ENCODE data around the gene KRTAP22-2. TPM values are rescaled to one million over a fixed set of nuclear protein-coding genes. Genes with fewer than 3 reads are reported as not detected.

Gene KRTAP22-2
- not detected in 2 replicates for total RNA-seq

DNA sequence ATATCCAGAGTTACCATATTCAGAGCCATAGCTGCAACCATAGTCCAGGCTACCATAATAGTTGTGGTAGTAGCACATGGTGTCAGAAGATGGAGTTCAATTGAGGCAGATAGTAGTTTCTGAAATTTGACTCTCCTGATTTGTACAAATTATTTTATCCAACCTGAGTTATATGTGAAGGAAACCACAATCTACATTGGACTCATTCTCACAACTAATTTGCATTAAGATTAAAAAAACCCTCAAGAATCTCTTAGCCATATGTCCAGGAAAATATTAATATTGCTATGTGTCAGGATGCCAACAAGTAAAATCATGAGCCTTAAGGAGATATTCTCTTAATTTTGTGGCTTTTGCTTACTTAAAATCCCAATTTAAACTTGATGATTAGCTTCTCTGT lies at the start of gene KRTAP22-2:
Gene KRTAP22-2 (minus strand): TSS at position 101 of the 400 bp plus-strand sequence.

DNA sequence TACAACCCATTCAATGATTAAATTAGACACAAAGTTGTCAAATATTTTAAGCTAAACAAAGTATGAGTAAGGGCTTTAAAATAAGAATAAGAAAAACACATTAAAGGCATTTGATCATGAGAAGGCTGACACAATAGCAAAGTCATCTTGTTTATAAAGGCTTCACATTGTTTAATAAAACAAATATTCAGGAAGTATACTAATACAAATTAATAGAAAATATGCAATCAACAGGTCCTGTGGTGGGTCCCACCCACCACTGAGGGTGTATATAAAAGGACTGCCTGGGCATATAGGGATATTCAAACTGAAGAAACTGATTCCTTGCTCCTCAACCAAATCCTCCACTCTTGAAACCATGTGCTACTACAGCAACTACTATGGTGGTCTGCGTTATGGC lies 44.7 kb upstream of the KRTAP22-2 start, which contains the start of gene KRTAP20-2:
Gene KRTAP20-2 (plus strand): TSS at position 301 of the 400 bp plus-strand sequence. CDS start 58 bp downstream, at position 359.

DNA sequence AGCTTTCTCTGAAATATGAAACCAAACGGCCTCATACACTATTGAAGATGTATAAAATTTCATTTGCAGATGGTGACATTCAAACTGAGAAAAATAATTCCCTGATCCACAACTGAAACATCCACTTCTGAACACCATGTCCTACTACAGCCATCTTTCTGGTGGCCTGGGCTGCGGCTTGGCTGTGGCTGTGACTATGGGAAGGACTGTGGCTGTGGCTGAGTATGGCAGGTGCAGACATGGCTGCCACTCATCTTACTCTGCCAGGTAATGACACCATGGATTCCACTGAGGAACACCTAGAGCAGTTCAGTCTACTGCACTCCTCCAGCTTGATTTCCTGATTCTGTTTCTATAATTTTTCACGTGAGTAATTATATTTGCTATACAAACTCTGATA lies 30.3 kb upstream of the KRTAP22-2 start, which contains the start of gene KRTAP20-4:
Gene KRTAP20-4 (plus strand): TSS at position 106 of the 400 bp plus-strand sequence.

DNA sequence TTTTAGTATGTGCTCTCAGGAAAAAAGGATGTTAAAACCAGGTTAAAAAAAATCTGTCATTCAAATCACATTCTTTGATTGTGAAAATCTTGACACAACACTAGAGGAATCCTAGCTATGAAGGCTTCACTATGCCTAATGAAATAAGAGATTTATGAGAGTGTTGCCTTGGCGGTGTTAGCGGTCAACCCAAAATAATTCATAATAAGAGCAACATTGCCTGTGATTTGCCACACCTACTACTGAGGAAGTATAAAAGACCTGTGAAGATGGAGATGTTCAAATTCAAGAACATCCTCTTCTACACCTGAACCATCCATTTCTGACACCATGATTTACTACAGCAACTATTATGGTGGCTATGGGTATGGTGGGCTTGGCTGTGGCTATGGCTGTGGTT lies 25.9 kb upstream of the KRTAP22-2 start, which contains the start of gene KRTAP20-1:
Gene KRTAP20-1 (plus strand): TSS at position 301 of the 400 bp plus-strand sequence. CDS start 30 bp downstream, at position 331.

DNA sequence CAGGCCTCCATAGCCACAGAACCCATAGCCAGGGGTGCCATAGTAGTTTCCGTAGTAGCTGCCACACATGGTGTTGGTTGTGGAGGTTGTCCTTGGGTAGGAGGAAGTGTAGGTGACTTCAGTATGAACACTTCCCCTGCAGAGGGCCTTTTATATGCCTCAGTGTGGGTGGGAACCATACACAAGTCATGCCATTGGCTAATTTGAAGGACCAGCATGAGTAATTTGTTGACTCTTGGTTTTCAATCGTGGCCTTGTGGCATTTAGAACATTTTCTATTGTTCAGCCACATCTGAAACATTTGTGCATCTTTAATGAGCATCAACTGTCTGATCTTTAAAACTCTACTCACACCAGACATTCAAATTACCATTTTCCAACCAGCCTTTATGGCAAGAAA lies 23.6 kb upstream of the KRTAP22-2 start, which contains the start of gene KRTAP6-1:
Gene KRTAP6-1 (minus strand): TSS at position 95 of the 400 bp plus-strand sequence. CDS start 26 bp downstream, at position 69.

DNA sequence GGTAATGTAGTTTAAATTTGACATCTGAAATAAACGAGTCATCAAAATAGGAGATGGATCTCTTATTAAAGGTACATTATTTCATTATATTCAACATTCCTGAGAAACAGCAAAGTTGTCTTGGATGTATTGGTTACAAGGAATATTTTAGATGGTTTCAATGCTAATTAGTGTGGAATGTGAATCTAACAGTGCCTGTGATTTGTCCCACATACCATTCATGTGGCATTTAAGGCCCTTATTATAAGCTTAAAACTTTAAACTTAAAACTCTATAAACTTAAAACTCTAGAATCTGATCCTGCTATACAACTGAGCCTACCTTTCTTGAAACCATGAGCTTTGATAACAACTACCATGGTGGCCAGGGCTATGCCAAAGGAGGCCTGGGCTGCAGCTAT lies 10.6 kb upstream of the KRTAP22-2 start, which contains the start of gene KRTAP22-1:
Gene KRTAP22-1 (plus strand): TSS at position 301 of the 400 bp plus-strand sequence.

DNA sequence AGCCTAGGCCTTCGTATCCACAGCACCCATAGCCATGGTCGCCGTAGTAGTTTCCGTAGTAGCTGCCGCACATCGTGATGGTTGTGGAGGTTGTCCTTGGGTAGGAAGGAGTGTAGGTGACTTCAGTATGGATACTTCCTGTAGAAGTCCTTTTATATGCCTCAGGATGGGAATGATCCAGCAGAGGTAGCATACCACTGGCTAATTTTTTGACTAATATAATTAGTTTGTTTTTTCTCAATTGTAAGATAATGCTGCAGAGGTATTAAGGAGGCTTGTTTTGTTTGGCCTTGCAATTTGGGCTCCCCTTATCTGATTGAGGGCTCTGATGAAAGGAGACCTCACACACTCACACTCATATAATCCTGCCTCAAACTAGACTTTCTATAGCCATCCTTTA lies 8.6 kb upstream of the KRTAP22-2 start, which contains the start of gene KRTAP6-2:
Gene KRTAP6-2 (minus strand): TSS at position 101 of the 400 bp plus-strand sequence. CDS start 28 bp downstream, at position 73.

DNA sequence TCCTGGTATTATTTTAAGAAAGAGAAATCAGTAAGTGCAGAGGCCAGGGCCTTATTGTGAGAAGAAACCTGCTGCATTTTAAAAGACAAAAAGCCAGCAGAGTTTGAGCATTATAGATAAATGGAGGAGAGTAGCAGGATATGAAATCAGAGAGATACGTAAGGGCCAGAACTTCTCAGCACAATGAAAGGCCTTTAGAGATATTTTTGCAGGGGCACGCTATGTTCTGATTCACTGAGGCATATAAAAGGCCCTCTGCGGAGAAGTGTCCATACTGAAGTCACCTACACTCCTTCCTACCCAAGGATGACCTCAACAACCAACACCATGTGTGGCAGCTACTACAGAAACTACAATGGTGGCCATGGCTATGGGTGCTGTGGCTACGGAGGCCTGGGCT lies 1.9 kb upstream of the KRTAP22-2 start, which contains the start of gene KRTAP6-3:
Gene KRTAP6-3 (plus strand): TSS at position 301 of the 400 bp plus-strand sequence. CDS start 6 bp downstream, at position 307.

DNA sequence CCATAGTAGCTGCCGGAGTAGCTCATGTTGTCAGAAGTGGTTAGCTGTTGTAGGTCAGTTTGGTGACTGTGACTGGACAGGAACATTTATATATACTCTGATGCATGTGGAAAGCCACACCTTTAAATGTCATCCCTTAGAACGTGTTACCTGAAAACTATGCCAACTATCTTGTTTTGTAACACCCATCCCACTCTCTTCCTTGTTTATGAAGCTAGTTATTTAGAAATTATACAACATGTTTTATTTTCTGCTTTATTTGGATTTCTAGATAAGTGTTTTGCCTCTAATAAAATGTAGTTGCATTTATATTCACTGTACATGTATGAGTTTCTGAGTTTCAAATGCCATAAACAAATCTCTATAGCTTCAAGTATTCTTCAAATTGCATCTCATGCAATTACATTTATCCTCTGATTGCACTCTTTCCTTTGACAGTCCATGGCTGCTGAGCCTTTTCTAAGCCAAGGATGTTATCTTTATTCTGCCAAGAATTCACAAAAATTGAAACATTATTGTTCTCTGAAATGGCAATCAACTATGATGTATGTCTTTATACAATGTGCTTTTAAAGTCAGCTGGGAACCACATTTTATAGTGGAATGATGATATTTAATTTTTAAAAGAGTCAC lies 28.8 kb downstream of the KRTAP22-2 start, which contains the start of gene KRTAP19-7:
Gene KRTAP19-7 (minus strand): TSS at position 51 of the 632 bp plus-strand sequence. CDS start 25 bp downstream, at position 26.

DNA sequence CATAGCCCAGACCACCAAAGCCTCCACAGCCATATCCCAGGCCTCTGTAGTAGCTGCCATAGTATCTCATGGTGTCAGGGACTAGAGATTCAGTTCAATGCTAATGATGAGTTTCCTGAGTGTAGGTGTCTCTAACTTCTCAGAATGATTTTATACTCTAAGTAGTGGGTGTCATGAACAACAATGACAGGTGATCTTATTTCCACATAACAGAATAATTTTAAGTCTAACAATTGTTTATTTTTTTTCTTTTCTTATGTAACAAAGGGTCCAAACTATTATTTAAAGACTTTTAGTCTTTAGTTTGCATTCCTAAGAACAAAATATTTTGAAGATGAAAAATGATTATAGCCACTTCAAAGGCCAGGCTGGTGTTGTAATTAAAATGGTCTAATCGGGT lies 48.4 kb downstream of the KRTAP22-2 start, which contains the start of gene KRTAP19-6:
Gene KRTAP19-6 (minus strand): TSS at position 101 of the 400 bp plus-strand sequence. CDS start 31 bp downstream, at position 70.

Other genes with a start within 250 kb of the KRTAP22-2 start
- not detected in 2 replicates for gene KRTAP23-1, start 241.8 kb downstream of the KRTAP22-2 start, total RNA-seq
- not detected in 2 replicates for gene KRTAP13-2, start 218.1 kb downstream of the KRTAP22-2 start, total RNA-seq
- gene KRTAP13-1, start 194.4 kb downstream of the KRTAP22-2 start, total RNA-seq = not detected in 2 replicates
- gene KRTAP13-3, start 164.5 kb downstream of the KRTAP22-2 start, total RNA-seq = not detected in 2 replicates
- gene KRTAP13-4, start 160.2 kb downstream of the KRTAP22-2 start, total RNA-seq = not detected in 2 replicates
- gene KRTAP15-1, start 150.1 kb downstream of the KRTAP22-2 start, total RNA-seq = not detected in 2 replicates
- not detected in 2 replicates for gene KRTAP19-1, start 110.0 kb downstream of the KRTAP22-2 start, total RNA-seq
- gene KRTAP19-2, start 103.0 kb downstream of the KRTAP22-2 start, total RNA-seq = not detected in 2 replicates
- gene KRTAP19-3, start 98.4 kb downstream of the KRTAP22-2 start, total RNA-seq = not detected in 2 replicates
- not detected in 2 replicates for gene KRTAP19-4, start 93.2 kb downstream of the KRTAP22-2 start, total RNA-seq
- not detected in 2 replicates for gene KRTAP19-5, start 88.3 kb downstream of the KRTAP22-2 start, total RNA-seq
- not detected in 2 replicates for gene KRTAP19-6, start 48.5 kb downstream of the KRTAP22-2 start, total RNA-seq
- gene KRTAP19-7, start 29.1 kb downstream of the KRTAP22-2 start, total RNA-seq = not detected in 2 replicates
- gene KRTAP6-3, start 2.0 kb upstream of the KRTAP22-2 start, total RNA-seq = not detected in 2 replicates
- not detected in 2 replicates for gene KRTAP6-2, start 8.5 kb upstream of the KRTAP22-2 start, total RNA-seq
- not detected in 2 replicates for gene KRTAP22-1, start 10.7 kb upstream of the KRTAP22-2 start, total RNA-seq
- not detected in 2 replicates for gene KRTAP6-1, start 23.5 kb upstream of the KRTAP22-2 start, total RNA-seq
- gene KRTAP20-1, start 26.0 kb upstream of the KRTAP22-2 start, total RNA-seq = not detected in 2 replicates
- not detected in 2 replicates for gene KRTAP20-4, start 30.2 kb upstream of the KRTAP22-2 start, total RNA-seq
- not detected in 2 replicates for gene KRTAP20-2, start 44.8 kb upstream of the KRTAP22-2 start, total RNA-seq
- not detected in 2 replicates for gene KRTAP20-3, start 52.5 kb upstream of the KRTAP22-2 start, total RNA-seq
- gene KRTAP21-3, start 128.4 kb upstream of the KRTAP22-2 start, total RNA-seq = not detected in 2 replicates
- not detected in 2 replicates for gene KRTAP21-2, start 156.9 kb upstream of the KRTAP22-2 start, total RNA-seq
- gene KRTAP21-1, start 165.0 kb upstream of the KRTAP22-2 start, total RNA-seq = not detected in 2 replicates
- not detected in 2 replicates for gene KRTAP8-1, start 222.9 kb upstream of the KRTAP22-2 start, total RNA-seq
- not detected in 2 replicates for gene KRTAP7-1, start 239.4 kb upstream of the KRTAP22-2 start, total RNA-seq